Stomach (tissue), 4 donors: ENCODE data around the gene USP46.

Experiments
- EP300 ChIP-seq: sonication (generic); formaldehyde crosslinking; IDR thresholded peaks from one replicate; pipeline ENCODE4 v1.6.1; 2017; ENCODE audit warnings: antibody characterized with exemption
- POLR2A ChIP-seq, 4 donors: fragments of 450-650 bp; IDR thresholded peaks; one replicate each; pipeline ENCODE4 v1.6.1; 2016; ENCODE audit warnings: antibody characterized with exemption in 4 of 4, control low read depth in 2 of 4, mild to moderate bottlenecking in 1 of 4, moderate library complexity in 1 of 4
- POLR2AphosphoS5 ChIP-seq, 3 donors: sonication (generic); formaldehyde crosslinking; IDR thresholded peaks; one replicate each; pipeline ENCODE4 v1.6.1; 2016; ENCODE audit warnings: antibody characterized with exemption in 3 of 3
- TF ChIP-seq, protein P1 (sequence below), 7 experiments: fragments of 450-650 bp in 4 of 7; fragments of 200-600 bp in 3 of 7; sonication (generic) in 3 of 7; IDR thresholded peaks; one replicate each; pipeline ENCODE4 v1.5.1; 2016 to 2019; ENCODE audit warnings: antibody characterized with exemption in 7 of 7, control low read depth in 2 of 7, mild to moderate bottlenecking in 1 of 7

DNA sequence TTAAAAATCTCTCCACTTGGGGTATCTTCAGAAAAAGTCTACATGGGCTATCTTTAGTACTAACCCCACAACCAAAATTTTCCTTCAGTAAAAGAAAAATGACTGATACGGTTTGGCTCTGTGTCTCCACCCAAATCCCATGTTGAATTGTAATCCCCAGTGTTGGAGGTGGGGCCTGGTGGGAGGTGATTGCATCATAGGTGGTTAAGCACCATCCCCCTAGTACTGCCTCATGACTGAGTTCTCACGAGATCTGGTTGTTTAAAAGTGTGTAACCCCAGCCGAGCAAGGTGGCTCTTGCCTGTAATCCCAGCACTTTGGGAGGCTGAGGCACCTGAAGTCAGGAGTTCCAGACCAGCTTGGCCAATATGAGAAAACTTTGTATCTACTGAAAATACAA is 66.8 kb downstream of the USP46 start:
- TF ChIP-seq, protein P1, sequence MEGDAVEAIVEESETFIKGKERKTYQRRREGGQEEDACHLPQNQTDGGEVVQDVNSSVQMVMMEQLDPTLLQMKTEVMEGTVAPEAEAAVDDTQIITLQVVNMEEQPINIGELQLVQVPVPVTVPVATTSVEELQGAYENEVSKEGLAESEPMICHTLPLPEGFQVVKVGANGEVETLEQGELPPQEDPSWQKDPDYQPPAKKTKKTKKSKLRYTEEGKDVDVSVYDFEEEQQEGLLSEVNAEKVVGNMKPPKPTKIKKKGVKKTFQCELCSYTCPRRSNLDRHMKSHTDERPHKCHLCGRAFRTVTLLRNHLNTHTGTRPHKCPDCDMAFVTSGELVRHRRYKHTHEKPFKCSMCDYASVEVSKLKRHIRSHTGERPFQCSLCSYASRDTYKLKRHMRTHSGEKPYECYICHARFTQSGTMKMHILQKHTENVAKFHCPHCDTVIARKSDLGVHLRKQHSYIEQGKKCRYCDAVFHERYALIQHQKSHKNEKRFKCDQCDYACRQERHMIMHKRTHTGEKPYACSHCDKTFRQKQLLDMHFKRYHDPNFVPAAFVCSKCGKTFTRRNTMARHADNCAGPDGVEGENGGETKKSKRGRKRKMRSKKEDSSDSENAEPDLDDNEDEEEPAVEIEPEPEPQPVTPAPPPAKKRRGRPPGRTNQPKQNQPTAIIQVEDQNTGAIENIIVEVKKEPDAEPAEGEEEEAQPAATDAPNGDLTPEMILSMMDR (IDR thresholded peaks at IDR 0.05) = no peak
- TF ChIP-seq POLR2A (IDR thresholded peaks at IDR 0.05) = no peak
- TF ChIP-seq POLR2AphosphoS5 (IDR thresholded peaks at IDR 0.05) = no peak
- no peak for TF ChIP-seq EP300
